ENCODE data around the gene GIPC1.
A peak's percentile ranks its signal among the peaks of the same experiment; 100 is the strongest.

GIPC1 gene

GRCh38 chr19:14434543-14435319 lies 61.2 kb downstream of the GIPC1 start:
- peaks cover 3 to 5% of the 10 kb centered on the region in 2 donors for H3K27me3 ChIP-seq (ENCODE audit: control insufficient read depth in 2 of 2, insufficient read depth in 2 of 2, low read length in 2 of 2)
- H3K4me1 ChIP-seq (ENCODE audit: control insufficient read depth in 2 of 2, insufficient read depth in 2 of 2, low read length in 2 of 2), result peaks cover 24 to 26% of the 10 kb centered on the region in 2 donors
- H3K9ac ChIP-seq (ENCODE audit: low read depth in 1 of 2, low read length in 2 of 2), result peak overlapping the region in 1 of 2 donors; percentile 64
- no peaks in the 10 kb centered on the region for H3K36me3 ChIP-seq (ENCODE audit: control insufficient read depth in 2 of 2, insufficient read depth in 2 of 2, low read length in 2 of 2)
- H3K9me3 ChIP-seq (ENCODE audit: control insufficient read depth in 2 of 2, low read length in 2 of 2), result no peaks in the 10 kb centered on the region
- H3K4me3 ChIP-seq (ENCODE audit: low read length in 2 of 2), result peak overlapping the region; percentile 54 to 70
- H3K27ac ChIP-seq (ENCODE audit: low read depth in 2 of 2, low read length in 2 of 2), result peak overlapping the region; percentile 48 to 63

- Histone ChIP-seq H3K4me1 (ENCODE audit: control insufficient read depth in 2 of 2, insufficient read depth in 2 of 2, low read length in 2 of 2) (peaks cover 21 to 24% of the 10 kb centered on the region in 2 donors), H3K36me3 (ENCODE audit: control insufficient read depth in 2 of 2, insufficient read depth in 2 of 2, low read length in 2 of 2) (no peaks in the 10 kb centered on the region), H3K9me3 (ENCODE audit: control insufficient read depth in 2 of 2, low read length in 2 of 2) (no peaks in the 10 kb centered on the region), H3K4me3 (ENCODE audit: low read length in 2 of 2) (peak overlapping the region; percentile 54 to 70), H3K9ac (ENCODE audit: low read depth in 1 of 2, low read length in 2 of 2) (peak overlapping the region; percentile 26 to 64), H3K27me3 (ENCODE audit: control insufficient read depth in 2 of 2, insufficient read depth in 2 of 2, low read length in 2 of 2) (peaks cover 3 to 5% of the 10 kb centered on the region in 2 donors), H3K27ac (ENCODE audit: low read depth in 2 of 2, low read length in 2 of 2) (peak overlapping the region; percentile 48 to 63)
Measured at GRCh38 chr19:14433554-14434501, 62.1 kb downstream of the GIPC1 start.

GRCh38 chr19:14432791-14433553 lies 63.0 kb downstream of the GIPC1 start, which contains the start of gene PKN1:
PKN1 (plus strand) TSS chr19:14433306; CDS start chr19:14433522, 216 bp downstream.
- Histone ChIP-seq H3K4me3 (ENCODE audit: low read length in 2 of 2) (peak within 1 kb of the TSS; percentile 54 to 70), H3K4me1 (ENCODE audit: control insufficient read depth in 2 of 2, insufficient read depth in 2 of 2, low read length in 2 of 2) (peaks cover 21 to 24% of the 10 kb centered on the region in 2 donors), H3K27ac (ENCODE audit: low read depth in 2 of 2, low read length in 2 of 2) (peak within 1 kb of the TSS; percentile 48 to 63), H3K27me3 (ENCODE audit: control insufficient read depth in 2 of 2, insufficient read depth in 2 of 2, low read length in 2 of 2) (peaks cover 3 to 5% of the 10 kb centered on the region in 2 donors), H3K36me3 (ENCODE audit: control insufficient read depth in 2 of 2, insufficient read depth in 2 of 2, low read length in 2 of 2) (no peaks in the 10 kb centered on the region), H3K9me3 (ENCODE audit: control insufficient read depth in 2 of 2, low read length in 2 of 2) (no peaks in the 10 kb centered on the region), H3K9ac (ENCODE audit: low read depth in 1 of 2, low read length in 2 of 2) (peak within 1 kb of the TSS; percentile 60 to 64)

- H3K27me3 ChIP-seq (ENCODE audit: control insufficient read depth in 2 of 2, insufficient read depth in 2 of 2, low read length in 2 of 2), result peaks cover 3 to 5% of the 10 kb centered on the region in 2 donors
- no peak overlapping the region for H3K9ac ChIP-seq (ENCODE audit: low read depth in 1 of 2, low read length in 2 of 2)
- H3K4me1 ChIP-seq (ENCODE audit: control insufficient read depth in 2 of 2, insufficient read depth in 2 of 2, low read length in 2 of 2), result peaks cover 21 to 24% of the 10 kb centered on the region in 2 donors
- H3K36me3 ChIP-seq (ENCODE audit: control insufficient read depth in 2 of 2, insufficient read depth in 2 of 2, low read length in 2 of 2), result no peaks in the 10 kb centered on the region
- no peaks in the 10 kb centered on the region for H3K9me3 ChIP-seq (ENCODE audit: control insufficient read depth in 2 of 2, low read length in 2 of 2)
- no peak overlapping the region for H3K4me3 ChIP-seq (ENCODE audit: low read length in 2 of 2)
- no peak overlapping the region for H3K27ac ChIP-seq (ENCODE audit: low read depth in 2 of 2, low read length in 2 of 2)
Measured at GRCh38 chr19:14430712-14431111, 65.2 kb downstream of the GIPC1 start.

GRCh38 chr19:14428882-14429416 lies 67.0 kb downstream of the GIPC1 start:
- Histone ChIP-seq H3K27ac (ENCODE audit: low read depth in 2 of 2, low read length in 2 of 2) (no peak overlapping the region), H3K36me3 (ENCODE audit: control insufficient read depth in 2 of 2, insufficient read depth in 2 of 2, low read length in 2 of 2) (no peaks in the 10 kb centered on the region), H3K9me3 (ENCODE audit: control insufficient read depth in 2 of 2, low read length in 2 of 2) (no peaks in the 10 kb centered on the region), H3K9ac (ENCODE audit: low read depth in 1 of 2, low read length in 2 of 2) (no peak overlapping the region), H3K4me1 (ENCODE audit: control insufficient read depth in 2 of 2, insufficient read depth in 2 of 2, low read length in 2 of 2) (peaks cover 10 to 11% of the 10 kb centered on the region in 2 donors), H3K27me3 (ENCODE audit: control insufficient read depth in 2 of 2, insufficient read depth in 2 of 2, low read length in 2 of 2) (peaks cover 3 to 5% of the 10 kb centered on the region in 2 donors), H3K4me3 (ENCODE audit: low read length in 2 of 2) (no peak overlapping the region)

Data from mucosa of rectum (tissue), 2 donors.